GM12892 (cell line): ENCODE results near the gene UGT1A8.

Experiments
- POLR2A ChIP-seq: IDR thresholded peaks from 2 replicates; pipeline ENCODE4 v1.6.1; 2011; ENCODE audit warnings: low read depth, low read length, control low read depth
- POLR2AphosphoS5 ChIP-seq: IDR thresholded peaks from 2 replicates; pipeline ENCODE4 v1.6.1; 2011; ENCODE audit warnings: low read depth, low read length, control low read depth

- no peak for TF ChIP-seq POLR2A
- no peak for TF ChIP-seq POLR2AphosphoS5
Observed at GRCh38 chr2:233817361-233817911, 200.0 kb downstream of the UGT1A8 start.
